Upper lobe of left lung (tissue), 6 donors: ENCODE results near the gene PKIG. TPM values are rescaled to one million over a fixed set of nuclear protein-coding genes. Genes with fewer than 3 reads are reported as not detected.
A peak's percentile ranks its signal among the peaks of the same experiment; 100 is the strongest.
"Not testable (repeated sequence)": the region's sequence is repeated elsewhere in the genome, so short reads cannot be mapped to it uniquely, and the experiment has no call there.

Source experiments
- ATAC-seq, 2 donors: fragments of 200-7000 bp; cut with Tn5 transposase; one replicate each; pipeline ENCODE4 v1.9.1; 2022; ENCODE audit warnings: mild to moderate bottlenecking in 2 of 2, moderate library complexity in 2 of 2; ENCODE audit not compliant: low FRiP score in 2 of 2
- DNase-seq, 2 donors: peaks; one replicate each; pipeline ENCODE4 v3.0.0-alpha.2; 2019 to 2020
- H3K27ac ChIP-seq, 4 donors: fragments of 200-600 bp; sonication (generic); one replicate each; pipeline ENCODE4 v1.5.1; 2016 to 2019
- H3K27me3 ChIP-seq, 4 donors: fragments of 200-600 bp; sonication (generic); one replicate each; pipeline ENCODE4 v1.5.1; 2017 to 2019
- H3K36me3 ChIP-seq, 4 donors: fragments of 200-600 bp; sonication (generic); one replicate each; pipeline ENCODE4 v1.5.1; 2016 to 2019
- H3K4me1 ChIP-seq, 4 donors: fragments of 200-600 bp; sonication (generic); one replicate each; pipeline ENCODE4 v1.5.1; 2018 to 2019
- H3K4me3 ChIP-seq, 4 donors: fragments of 200-600 bp; sonication (generic); one replicate each; pipeline ENCODE4 v1.5.1; 2017 to 2019; ENCODE audit warnings: mild to moderate bottlenecking in 2 of 4, moderate library complexity in 1 of 4
- H3K9me3 ChIP-seq, 4 donors: fragments of 200-600 bp; sonication (generic); one replicate each; pipeline ENCODE4 v1.5.1; 2018 to 2019
- CTCF ChIP-seq, 6 experiments: fragments of 450-650 bp in 4 of 6; fragments of 200-600 bp in 2 of 6; sonication (generic) in 2 of 6; IDR thresholded peaks; one replicate each; pipeline ENCODE4 v1.5.1; 2016 to 2019; ENCODE audit warnings: antibody characterized with exemption in 6 of 6
- EP300 ChIP-seq, 4 donors: sonication (generic); formaldehyde crosslinking; IDR thresholded peaks; one replicate each; pipeline ENCODE4 v1.5.1; 2017; ENCODE audit warnings: antibody characterized with exemption in 4 of 4, control low read depth in 2 of 4
- POLR2A ChIP-seq, 4 donors: fragments of 450-650 bp; IDR thresholded peaks; one replicate each; pipeline ENCODE4 v1.5.1; 2016 to 2017; ENCODE audit warnings: antibody characterized with exemption in 4 of 4, mild to moderate bottlenecking in 2 of 4
- POLR2AphosphoS5 ChIP-seq, 2 donors: sonication (generic); formaldehyde crosslinking; IDR thresholded peaks; one replicate each; pipeline ENCODE4 v1.5.1; 2017; ENCODE audit warnings: antibody characterized with exemption in 2 of 2
- WGBS, 2 donors: methylation state at CpG; one replicate each; pipeline ENCODE4 v1.1.5; 2017 to 2018; 5-methylcytosine and 5-hydroxymethylcytosine counted together
- total RNA-seq, 6 donors: library from RNA; depleted of rRNA in 4 of 6; stranded (reverse); fragments of >200 nt in 4 of 6; gene quantifications; one replicate each; pipeline versions ENCODE4 v1.1.0 to v1.2.1, GENCODE V29; 2016 to 2021
- donor health status: DM: no; HTN: no; CAD: no; lungs with moderate emphysema.
- donor health status: DM: no; HTN: yes; CAD: no; lungs with severe emphysema.

The PKIG gene
- total RNA-seq, 6 donors from 2014 or later: 46.1 to 91.5 (median 67.8) TPM

DNA sequence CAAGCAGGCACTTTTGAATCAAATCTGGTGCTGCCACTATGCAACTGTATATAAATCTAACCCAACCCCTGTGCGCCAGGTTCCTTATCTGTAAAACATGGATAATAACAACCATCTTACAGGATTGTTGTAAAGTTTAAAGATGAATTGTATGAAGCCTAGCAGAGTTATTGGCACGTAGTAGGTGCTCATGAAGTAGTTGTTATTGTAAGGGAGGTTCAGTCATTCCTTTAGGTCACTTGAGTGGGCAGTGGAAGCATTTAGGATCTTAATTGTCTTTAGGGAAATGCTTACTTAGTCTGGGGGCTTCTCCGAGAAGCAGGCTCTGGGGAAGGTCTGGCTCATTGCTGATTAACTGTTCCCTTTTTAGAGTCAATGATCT is 29.8 kb upstream of the PKIG start:
- Histone ChIP-seq H3K4me1 (peaks cover 20 to 45% (median 38%) of the 10 kb centered on the region in 4 donors), H3K4me3 (no peak overlapping the region), H3K27ac (peak overlapping the region; percentile 43 to 82 (median 59)), H3K9me3 (no peaks in the 10 kb centered on the region), H3K36me3 (no peaks in the 10 kb centered on the region), H3K27me3 (no peaks in the 10 kb centered on the region)
- peak in 1 of 2 donors; percentile 20 for ATAC-seq
- no peak for TF ChIP-seq POLR2AphosphoS5 (IDR thresholded peaks at IDR 0.05)
- WGBS, 2 donors: 70 to 73% methylated on average over 3 of the region's 3 CpGs
- no peak for DNase-seq

GRCh38 chr20:44552950-44553908 is 29.1 kb upstream of the PKIG start:
- peaks cover 14 to 40% (median 33%) of the 10 kb centered on the region in 4 donors for H3K4me1 ChIP-seq
- no peak overlapping the region for H3K4me3 ChIP-seq
- H3K27me3 ChIP-seq: no peaks in the 10 kb centered on the region
- TF ChIP-seq POLR2AphosphoS5 (IDR thresholded peaks at IDR 0.05) (peak in 1 of 2 donors; percentile 18), POLR2A (IDR thresholded peaks at IDR 0.05) (no peak)
- H3K9me3 ChIP-seq: no peaks in the 10 kb centered on the region
- 23 to 34% methylated on average over 6 of the region's 6 CpGs for WGBS, 2 donors
- peak overlapping the region; percentile 43 to 82 (median 59) for H3K27ac ChIP-seq
- DNase-seq (peak in 1 of 2 donors; percentile 50), ATAC-seq (peak; percentile 72 to 78)
- no peaks in the 10 kb centered on the region for H3K36me3 ChIP-seq

- H3K27me3 ChIP-seq: no peaks in the 10 kb centered on the region
- ATAC-seq: no peak
- TF ChIP-seq POLR2AphosphoS5 (IDR thresholded peaks at IDR 0.05) (no peak), POLR2A (IDR thresholded peaks at IDR 0.05) (no peak), EP300 (IDR thresholded peaks at IDR 0.05) (no peak)
Measured at GRCh38 chr20:44559302-44559701, 23.1 kb upstream of the PKIG start.

DNA sequence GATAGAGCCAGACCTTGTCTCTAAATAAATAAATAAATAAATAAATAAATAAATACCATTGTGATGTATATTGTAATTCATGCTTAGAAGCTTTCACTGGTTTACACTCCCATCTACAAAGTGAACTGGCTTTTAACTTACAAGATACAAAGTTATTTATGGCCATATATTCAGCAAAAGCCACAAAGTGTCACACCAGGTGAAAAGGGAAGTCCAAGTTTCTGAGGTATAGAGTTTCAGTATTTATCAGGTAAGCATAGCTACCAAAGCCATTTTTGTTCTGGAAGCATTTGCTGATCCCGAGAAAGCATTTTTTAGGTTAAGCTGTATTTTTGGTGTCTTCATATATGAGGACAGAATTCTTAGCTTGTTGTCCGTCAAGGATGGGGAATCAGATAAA is 22.1 kb upstream of the PKIG start:
- H3K4me3 ChIP-seq: no peak overlapping the region
- no peaks in the 10 kb centered on the region for H3K27me3 ChIP-seq
- no peak for ATAC-seq
- H3K27ac ChIP-seq: no peak overlapping the region
- H3K9me3 ChIP-seq: no peaks in the 10 kb centered on the region
- H3K36me3 ChIP-seq: no peaks in the 10 kb centered on the region
- TF ChIP-seq CTCF (IDR thresholded peaks at IDR 0.05) (no peak), POLR2AphosphoS5 (IDR thresholded peaks at IDR 0.05) (no peak), POLR2A (IDR thresholded peaks at IDR 0.05) (no peak), EP300 (IDR thresholded peaks at IDR 0.05) (no peak)
- WGBS, 2 donors: 89 to 97% methylated on average over 2 of the region's 2 CpGs
- H3K4me1 ChIP-seq: peaks cover 0 to 17% (median 6%) of the 10 kb centered on the region in 4 donors
- DNase-seq: no peak

More at GRCh38 chr20:44559302-44559701, 23.1 kb upstream of the PKIG start:
- H3K9me3 ChIP-seq: no peaks in the 10 kb centered on the region
- H3K27ac ChIP-seq: no peak overlapping the region
- DNase-seq: no peak
- H3K36me3 ChIP-seq: no peaks in the 10 kb centered on the region
- H3K4me1 ChIP-seq: peaks cover 0 to 21% (median 13%) of the 10 kb centered on the region in 4 donors
- no peak overlapping the region for H3K4me3 ChIP-seq

GRCh38 chr20:44560818-44561217 is 21.6 kb upstream of the PKIG start:
- H3K27ac ChIP-seq, H3K27me3 ChIP-seq, H3K4me3 ChIP-seq, ATAC-seq, H3K36me3 ChIP-seq, H3K9me3 ChIP-seq, DNase-seq: not testable (repeated sequence)
- WGBS, 2 donors: 88 to 93% methylated on average over 6 of the region's 6 CpGs
- peaks cover 0 to 13% (median 4%) of the 10 kb centered on the region in 4 donors for H3K4me1 ChIP-seq

GRCh38 chr20:44561876-44562275 is 20.5 kb upstream of the PKIG start:
- H3K27ac ChIP-seq: no peak overlapping the region
- peaks cover 0 to 9% (median 3%) of the 10 kb centered on the region in 4 donors for H3K4me1 ChIP-seq
- DNase-seq (no peak), ATAC-seq (no peak)
- no peak overlapping the region for H3K4me3 ChIP-seq
- no peaks in the 10 kb centered on the region for H3K36me3 ChIP-seq
- no peak for TF ChIP-seq EP300 (IDR thresholded peaks at IDR 0.05)
- no peak for TF ChIP-seq POLR2AphosphoS5 (IDR thresholded peaks at IDR 0.05)
- no peak for TF ChIP-seq CTCF (IDR thresholded peaks at IDR 0.05)
- no peak for TF ChIP-seq POLR2A (IDR thresholded peaks at IDR 0.05)
- H3K9me3 ChIP-seq: no peaks in the 10 kb centered on the region
- no peaks in the 10 kb centered on the region for H3K27me3 ChIP-seq
